Breast epithelium (tissue), 4 donors: ENCODE results near the gene DDR1. TPM values are rescaled to one million over a fixed set of nuclear protein-coding genes. Genes with fewer than 3 reads are reported as not detected.

Source experiments
- DNase-seq, 2 donors: peaks; one replicate each; pipeline ENCODE4 v3.0.0-alpha.2; 2019; ENCODE audit warnings: low spot score in 2 of 2
- H3K27ac ChIP-seq, 2 donors: fragments of 200-600 bp; sonication (generic) in 1 of 2; one replicate each; pipeline ENCODE4 v1.5.1; 2016 to 2019; ENCODE audit warnings: mild to moderate bottlenecking in 1 of 2
- H3K27me3 ChIP-seq, 2 donors: fragments of 200-600 bp; sonication (generic) in 1 of 2; one replicate each; pipeline versions ENCODE4 v1.5.1 to v1.6.0; 2017 to 2019; ENCODE audit warnings: control low read depth in 1 of 2, mild to moderate bottlenecking in 1 of 2
- H3K36me3 ChIP-seq: fragments of 200-600 bp; one replicate; pipeline ENCODE4 v1.5.1; 2019
- H3K4me1 ChIP-seq, 2 donors: fragments of 200-600 bp; sonication (generic); one replicate each; pipeline ENCODE4 v1.5.1; 2016 to 2019; ENCODE audit warnings: control low read depth in 1 of 2
- H3K4me3 ChIP-seq, 3 donors: fragments of 200-600 bp; sonication (generic); 1 replicate in 2 of 3; 2 replicates in 1 of 3; pipeline ENCODE4 v1.5.1; 2016 to 2019; ENCODE audit warnings: mild to moderate bottlenecking in 3 of 3, moderate library complexity in 2 of 3
- H3K9me3 ChIP-seq, 2 donors: fragments of 200-600 bp; sonication (generic) in 1 of 2; one replicate each; pipeline ENCODE4 v1.5.1; 2016 to 2019; ENCODE audit warnings: control low read depth in 1 of 2
- CTCF ChIP-seq, 3 donors: fragments of 450-650 bp; IDR thresholded peaks; one replicate each; pipeline ENCODE4 v1.5.1; 2016 to 2017; ENCODE audit warnings: antibody characterized with exemption in 3 of 3, mild to moderate bottlenecking in 3 of 3, moderate library complexity in 3 of 3
- POLR2A ChIP-seq: fragments of 450-650 bp; IDR thresholded peaks from one replicate; pipeline ENCODE4 v1.6.1; 2016; ENCODE audit warnings: antibody characterized with exemption, mild to moderate bottlenecking, moderate library complexity
- POLR2AphosphoS5 ChIP-seq, 3 donors: sonication (generic); formaldehyde crosslinking; IDR thresholded peaks; one replicate each; pipeline ENCODE4 v1.6.1; 2017; ENCODE audit warnings: antibody characterized with exemption in 3 of 3
- intact Hi-C: fragments of 100-400 bp; cut with DNase I; formaldehyde crosslinking; loops from one replicate; pipeline ENCODE4 v1.15.1; 2023; ENCODE audit warnings: low total_unique reads
- total RNA-seq, 3 donors: library from RNA; depleted of rRNA; stranded (reverse); fragments of >200 nt; gene quantifications; one replicate each; pipeline ENCODE4 v1.1.0, GENCODE V29; 2016

The DDR1 gene
- total RNA-seq, 3 donors from 2014 or later = 18.1 to 149 (median 72.1) TPM

- DNase-seq = peak; percentile 89 to 90
- intact Hi-C loops = loop anchor here (2.0 kb wide), 1 partner anchor 51 kb away; no protein-coding TSS in a partner anchor
- no peak for TF ChIP-seq POLR2A
- peak; percentile 50 to 72 (median 69) for TF ChIP-seq POLR2AphosphoS5 (IDR thresholded peaks at IDR 0.05)
- TF ChIP-seq CTCF (IDR thresholded peaks at IDR 0.05) = peak; percentile 88 to 98 (median 95)
- Histone ChIP-seq H3K4me1 (peaks cover 7 to 14% of the 10 kb centered on the region in 2 donors), H3K36me3 (no peaks in the 10 kb centered on the region), H3K27ac (peak overlapping the region; percentile 80 to 90), H3K9me3 (no peaks in the 10 kb centered on the region), H3K4me3 (peak overlapping the region; percentile 33 to 58 (median 43)), H3K27me3 (no peaks in the 10 kb centered on the region)
Measured at GRCh38 chr6:30877419-30878262, 6.7 kb upstream of the DDR1 start.

GRCh38 chr6:30879684-30880427, 4.5 kb upstream of the DDR1 start:
- Histone ChIP-seq H3K27me3 (no peaks in the 10 kb centered on the region), H3K27ac (no peak overlapping the region), H3K4me3 (no peak overlapping the region), H3K4me1 (peaks cover 7 to 14% of the 10 kb centered on the region in 2 donors), H3K36me3 (no peaks in the 10 kb centered on the region), H3K9me3 (no peaks in the 10 kb centered on the region)
- DNase-seq = no peak
- intact Hi-C loops = no loop called here
- no peak for TF ChIP-seq POLR2AphosphoS5 (IDR thresholded peaks at IDR 0.05)
- TF ChIP-seq POLR2A = no peak
- no peak for TF ChIP-seq CTCF (IDR thresholded peaks at IDR 0.05)

- TF ChIP-seq CTCF (IDR thresholded peaks at IDR 0.05) (no peak), POLR2A (no peak), POLR2AphosphoS5 (IDR thresholded peaks at IDR 0.05) (no peak)
- no peaks in the 10 kb centered on the region for H3K36me3 ChIP-seq
- peaks cover 7 to 14% of the 10 kb centered on the region in 2 donors for H3K4me1 ChIP-seq
- intact Hi-C loops = no loop called here
- H3K9me3 ChIP-seq = no peaks in the 10 kb centered on the region
- H3K27ac ChIP-seq = peak overlapping the region; percentile 98
- no peak for DNase-seq
- no peak overlapping the region for H3K4me3 ChIP-seq
- no peaks in the 10 kb centered on the region for H3K27me3 ChIP-seq
Measured at GRCh38 chr6:30880698-30881252, 3.5 kb upstream of the DDR1 start.

- DNase-seq = no peak
- TF ChIP-seq CTCF (IDR thresholded peaks at IDR 0.05) = no peak
- no peak for TF ChIP-seq POLR2A
- TF ChIP-seq POLR2AphosphoS5 (IDR thresholded peaks at IDR 0.05) = no peak
- Histone ChIP-seq H3K9me3 (no peaks in the 10 kb centered on the region), H3K4me3 (peak overlapping the region in 1 of 3 donors; percentile 93), H3K27ac (peak overlapping the region; percentile 98), H3K27me3 (no peaks in the 10 kb centered on the region), H3K36me3 (no peaks in the 10 kb centered on the region), H3K4me1 (peaks cover 7 to 13% of the 10 kb centered on the region in 2 donors)
- intact Hi-C loops = no loop called here
Measured at GRCh38 chr6:30881392-30882203, 2.7 kb upstream of the DDR1 start.
